Activated gamma-delta T cell treated with Interleukin-2 at 50 U/mL for 16 hours (primary cell): Measurements from ENCODE around the gene BCO2.
"Not testable (repeated sequence)": the region's sequence is repeated elsewhere in the genome, so short reads cannot be mapped to it uniquely, and the experiment has no call there.

ENCODE experiments used
- DNase-seq: peaks from one replicate; pipeline ENCODE4 v3.0.0-alpha.2; 2020

BCO2 gene

DNA sequence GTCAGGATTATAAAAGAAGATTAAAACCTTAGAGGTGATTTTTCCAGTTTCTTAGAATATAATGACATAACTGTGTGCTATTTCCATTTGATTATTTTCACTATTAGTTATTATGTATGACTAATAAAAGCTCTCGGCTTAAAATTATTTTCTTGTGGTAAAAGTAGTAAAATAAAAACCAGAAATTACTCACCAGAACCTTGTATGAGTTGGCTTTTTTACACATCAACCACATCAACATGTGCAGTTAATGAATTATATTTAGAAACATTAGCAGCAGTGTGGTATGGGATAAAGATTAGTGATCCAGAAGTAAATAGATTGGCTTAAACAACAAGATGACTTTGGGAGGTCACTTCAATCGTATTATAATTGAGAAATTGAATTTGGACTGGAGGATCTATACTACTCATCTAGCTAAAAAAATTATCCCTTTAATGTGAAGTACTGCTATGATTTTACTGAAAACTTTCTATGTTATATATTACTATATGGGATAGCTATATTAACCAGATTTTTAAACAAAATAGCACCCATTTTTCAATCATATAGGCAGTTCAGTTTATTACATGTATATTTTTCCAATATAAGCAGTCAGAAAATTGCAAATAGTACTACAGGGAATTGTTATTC lies 2.8 kb upstream of the BCO2 start:
- no peak for DNase-seq

DNA sequence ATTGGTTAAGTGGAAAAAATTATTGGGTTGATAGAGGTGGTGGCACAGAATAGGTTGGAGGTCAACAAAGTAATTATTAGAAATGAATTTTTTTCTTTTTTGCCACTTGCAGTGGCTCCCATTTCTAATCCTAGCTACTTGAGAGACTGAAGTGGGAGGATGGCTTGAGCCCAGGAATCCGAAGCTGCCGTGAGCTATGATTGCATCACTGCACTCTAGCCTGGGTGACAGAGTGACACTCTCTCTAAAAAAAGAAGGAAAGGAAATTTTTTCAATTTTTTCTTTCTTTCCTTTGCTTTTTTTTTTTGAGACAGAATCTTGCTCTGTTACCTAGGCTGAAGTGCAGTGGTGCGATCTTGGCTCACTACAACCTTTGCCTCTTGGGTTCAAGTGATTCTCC lies 2.2 kb upstream of the BCO2 start:
- no peak for DNase-seq

DNA sequence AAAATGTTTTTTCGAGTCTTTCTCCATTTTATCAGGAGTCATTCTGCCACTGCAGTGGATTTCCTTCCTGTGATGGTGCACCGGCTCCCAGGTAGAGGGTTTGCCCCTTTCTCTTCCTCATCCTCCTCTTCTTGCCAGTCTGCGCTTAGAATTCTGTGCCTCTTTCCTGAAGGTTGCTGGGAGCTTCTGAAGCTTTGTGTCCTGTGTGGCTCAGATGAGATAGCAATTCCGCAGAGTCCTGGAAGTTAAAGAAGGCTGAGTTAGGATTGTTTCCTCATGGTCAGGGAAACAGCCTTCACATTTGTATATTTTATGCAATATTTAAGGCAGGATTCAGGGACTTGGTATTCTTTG lies 264 bp downstream of the BCO2 start:
- DNase-seq, result no peak

DNA sequence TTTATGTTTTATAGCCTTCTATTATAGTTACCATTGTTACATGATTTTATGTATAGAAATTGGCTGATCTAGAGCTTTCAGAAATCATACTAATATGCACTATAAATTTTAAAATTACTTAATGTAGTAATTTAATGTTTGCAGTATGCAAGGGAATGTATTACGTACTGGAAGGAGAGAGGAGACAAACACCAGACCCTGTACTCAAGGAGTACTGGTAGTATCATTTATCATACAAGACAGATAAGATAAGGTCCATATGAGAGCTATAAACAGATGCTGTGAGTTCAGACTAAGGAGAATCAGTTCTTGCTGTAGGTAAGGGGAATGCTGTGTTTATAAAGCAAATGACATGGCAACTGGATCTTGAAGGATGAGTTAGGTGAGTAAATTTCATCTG lies 765 bp downstream of the BCO2 start:
- no peak for DNase-seq

DNA sequence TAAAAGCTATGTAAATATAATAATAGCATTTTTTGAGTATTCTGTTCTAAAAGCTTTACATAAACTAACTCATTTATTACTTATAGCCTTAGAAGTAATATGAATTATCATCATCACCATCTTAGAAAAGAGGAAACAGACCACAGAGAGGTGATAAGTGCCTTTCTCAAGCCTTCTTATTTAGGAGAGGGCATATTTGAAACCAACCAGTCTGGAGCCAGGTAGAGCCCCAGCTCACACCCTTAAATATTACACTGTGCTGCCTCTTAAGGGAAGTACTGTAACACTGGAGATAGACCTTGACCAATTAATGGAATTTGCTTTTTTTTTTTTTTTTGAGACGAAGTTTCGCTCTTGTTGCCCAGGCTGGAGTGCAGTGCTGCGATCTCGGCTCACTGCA lies 2.3 kb downstream of the BCO2 start:
- DNase-seq, result no peak

DNA sequence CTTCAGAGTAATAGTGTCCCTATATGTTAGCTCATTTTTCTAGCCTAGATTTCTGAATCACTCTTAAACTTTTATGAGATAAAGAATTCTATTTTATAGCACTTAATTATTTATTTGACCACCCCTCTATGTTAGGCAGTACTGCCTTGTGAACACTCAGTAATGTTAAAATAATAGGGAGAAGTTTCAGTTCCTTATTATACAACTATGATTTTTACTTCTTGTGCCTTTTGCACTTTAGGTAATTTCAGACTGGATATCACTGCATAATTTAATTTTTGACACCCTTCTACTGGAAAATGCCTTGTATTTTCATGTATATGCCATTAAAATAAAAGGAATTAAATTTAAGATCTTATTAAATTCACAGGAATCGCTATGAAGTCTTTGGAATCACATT lies 3.1 kb downstream of the BCO2 start:
- DNase-seq, result no peak

DNA sequence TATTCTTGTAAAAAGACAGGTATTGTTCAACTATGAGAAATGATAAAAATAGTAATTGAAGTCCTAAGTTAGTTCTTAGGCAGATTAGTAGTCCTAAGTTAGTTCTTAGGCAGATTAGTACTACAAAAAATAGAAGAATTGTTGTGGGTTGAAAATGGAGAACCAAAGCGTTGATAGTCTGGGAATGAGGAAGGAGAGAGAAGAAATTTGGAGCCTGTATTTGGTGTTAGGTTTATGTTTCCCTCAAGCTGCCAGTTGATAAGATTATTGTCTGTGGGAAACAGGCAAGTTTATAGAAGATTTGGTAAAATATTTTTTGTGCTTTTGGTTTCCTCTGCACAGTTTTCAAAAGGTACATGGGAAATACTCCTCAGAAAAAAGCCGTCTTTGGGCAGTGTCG lies 3.6 kb downstream of the BCO2 start:
- no peak for DNase-seq

DNA sequence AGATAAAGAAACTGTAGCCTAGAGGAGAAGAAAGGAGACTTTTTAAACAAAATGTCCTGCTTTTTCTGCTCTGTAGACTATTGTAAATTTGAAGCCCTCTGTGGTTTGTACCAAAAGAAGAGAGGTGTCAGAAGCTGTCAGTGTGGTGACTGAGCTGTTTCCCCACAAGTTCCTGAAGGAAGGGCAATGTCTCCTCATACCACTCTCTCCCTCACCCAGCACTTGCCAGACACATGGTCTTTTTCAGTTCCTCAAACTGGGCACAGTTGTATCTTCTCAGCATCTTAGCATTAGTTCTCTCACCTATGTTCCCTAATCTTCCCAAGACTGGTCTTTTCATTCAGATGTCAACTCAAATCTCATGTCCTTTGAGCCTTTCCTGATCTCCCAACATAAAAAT lies 4.3 kb downstream of the BCO2 start:
- DNase-seq, result no peak

DNA sequence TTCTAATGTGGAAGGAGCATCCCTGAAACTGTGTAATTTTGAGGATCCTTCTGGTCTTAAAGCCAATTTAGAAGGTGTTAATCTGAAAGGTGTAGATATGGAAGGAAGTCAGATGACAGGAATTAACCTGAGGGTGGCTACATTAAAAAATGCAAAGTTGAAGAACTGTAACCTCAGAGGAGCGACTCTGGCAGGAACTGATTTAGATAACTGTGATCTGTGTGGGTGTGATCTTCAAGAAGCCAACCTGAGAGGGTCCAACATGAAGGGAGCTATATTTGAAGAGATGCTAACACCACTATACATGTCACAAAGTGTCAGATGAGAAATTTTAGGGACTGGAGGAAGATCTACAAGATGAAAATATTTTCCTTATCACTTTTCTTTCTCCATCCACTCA lies 7.6 kb downstream of the BCO2 start:
- no peak for DNase-seq

DNA sequence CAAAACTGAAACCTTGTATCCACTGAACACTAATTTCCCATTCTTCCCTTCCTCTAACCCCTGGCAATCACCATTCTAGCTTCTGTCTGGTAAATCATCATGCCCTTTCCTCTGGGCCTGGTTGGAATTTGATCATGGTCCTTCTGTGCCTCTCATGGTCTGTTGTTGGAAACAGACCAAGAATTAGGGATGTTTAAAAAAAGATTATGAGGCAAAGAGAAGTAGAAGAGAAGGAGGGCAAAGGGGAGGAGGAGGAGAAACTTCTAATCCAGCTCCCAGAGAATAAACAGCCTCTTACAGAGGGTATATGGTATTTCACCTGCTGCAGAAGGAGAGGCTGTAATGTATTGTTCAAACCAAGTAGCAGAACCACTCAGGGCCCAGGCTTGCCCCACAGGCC lies 10.6 kb downstream of the BCO2 start:
- no peak for DNase-seq

DNA sequence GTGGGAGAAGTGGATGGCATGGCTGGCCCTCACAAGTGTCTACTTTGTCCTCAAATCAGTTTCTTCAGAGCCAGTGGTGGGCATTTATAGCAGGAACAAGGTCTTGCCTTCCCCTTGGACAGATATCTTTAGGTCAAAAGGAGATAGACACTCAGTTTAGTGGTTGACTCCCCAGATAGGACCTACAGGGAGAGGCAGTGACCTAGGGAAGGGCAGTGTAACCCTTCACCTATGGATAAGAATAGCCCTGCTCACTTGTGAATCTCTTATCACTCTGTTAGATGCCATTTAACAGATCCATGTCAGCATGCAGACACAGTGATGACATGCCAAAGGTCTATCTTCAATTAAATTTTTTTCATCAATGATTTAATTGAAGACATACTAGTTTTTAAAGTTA lies 11.0 kb downstream of the BCO2 start:
- no peak for DNase-seq

DNA sequence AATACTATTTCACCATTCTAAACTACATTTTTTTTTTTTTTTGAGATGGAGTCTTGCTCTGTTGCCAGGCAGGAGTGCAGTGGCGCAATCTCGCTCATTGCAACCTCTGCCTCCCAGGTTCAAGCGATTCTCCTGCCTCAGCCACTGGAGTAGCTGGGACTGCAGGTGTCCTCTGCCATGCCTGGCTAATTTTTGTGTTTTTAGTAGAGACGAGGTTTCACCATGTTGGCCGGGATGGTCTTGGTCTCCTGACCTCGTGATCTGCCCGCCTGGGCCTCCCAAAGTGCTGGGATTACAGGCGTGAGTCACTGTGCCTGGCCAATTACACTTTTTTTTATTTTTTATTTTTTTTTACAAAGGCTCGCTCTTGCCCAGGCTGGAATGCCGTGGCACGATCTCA lies 19.8 kb downstream of the BCO2 start:
- DNase-seq, result not testable (repeated sequence)

DNA sequence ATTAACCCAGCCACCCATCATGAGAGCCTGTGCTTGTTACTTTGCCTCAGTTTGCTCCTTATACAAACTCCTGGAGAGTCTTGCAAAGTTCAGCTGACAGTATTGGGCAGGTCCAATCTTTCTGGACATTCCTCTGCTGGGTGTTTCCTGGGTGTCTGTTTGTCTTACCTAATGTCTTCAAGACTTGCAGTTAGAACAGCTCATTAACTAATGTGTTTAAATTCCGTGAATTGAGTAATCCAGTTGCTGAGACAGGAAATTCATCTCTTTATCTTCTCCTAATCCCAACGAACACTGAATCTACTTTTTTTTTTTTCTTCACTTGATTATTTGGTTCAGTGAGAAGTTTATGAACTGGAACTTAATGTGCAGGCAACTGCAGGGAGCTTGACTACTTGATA lies 20.6 kb downstream of the BCO2 start:
- no peak for DNase-seq

DNA sequence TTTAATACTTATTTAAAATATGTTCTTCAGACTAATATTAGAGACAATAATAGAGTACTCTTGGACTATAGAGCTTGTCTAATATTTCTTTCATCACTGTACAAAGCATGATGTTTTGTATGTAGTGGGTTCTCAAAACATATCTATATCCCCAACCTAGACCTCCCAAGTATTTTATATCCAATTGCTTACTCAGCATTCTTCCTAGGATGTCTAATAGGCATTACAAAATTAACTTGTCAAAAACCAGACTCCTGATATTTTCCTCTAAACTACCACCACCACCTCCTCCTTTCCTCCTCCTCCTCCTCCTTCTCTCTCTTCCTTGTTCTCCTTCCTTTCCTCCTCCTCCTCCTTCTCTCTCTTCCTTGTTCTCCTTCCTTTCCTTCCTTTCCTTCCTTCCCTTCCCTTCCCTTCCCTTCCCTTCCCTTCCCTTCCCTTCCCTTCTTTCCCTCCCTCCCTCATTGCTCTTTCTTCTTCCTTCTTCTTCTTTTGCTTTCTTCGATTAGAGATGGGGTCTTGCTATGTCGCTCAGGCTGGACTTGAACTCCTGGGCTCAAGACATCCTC lies 21.3 kb downstream of the BCO2 start:
- no peak for DNase-seq

DNA sequence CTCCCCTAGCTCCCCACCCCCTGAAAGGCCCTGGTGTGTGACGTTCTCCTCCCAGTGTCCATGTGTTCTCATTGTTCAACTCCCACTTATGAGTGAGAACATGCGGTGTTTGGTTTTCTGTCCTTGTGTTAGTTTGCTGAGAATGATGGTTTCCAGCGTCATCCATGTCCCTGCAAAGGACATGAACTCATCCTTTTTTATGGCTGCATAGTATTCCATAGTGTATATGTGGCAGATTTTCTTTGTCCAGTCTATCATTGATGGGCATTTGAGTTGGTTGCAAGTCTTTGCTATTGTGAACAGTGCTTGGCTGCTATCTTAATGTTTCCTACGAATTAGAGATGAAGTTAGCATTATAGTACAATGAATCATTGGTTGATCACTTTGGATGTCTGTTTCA lies 23.8 kb downstream of the BCO2 start:
- DNase-seq, result not testable (repeated sequence)

DNA sequence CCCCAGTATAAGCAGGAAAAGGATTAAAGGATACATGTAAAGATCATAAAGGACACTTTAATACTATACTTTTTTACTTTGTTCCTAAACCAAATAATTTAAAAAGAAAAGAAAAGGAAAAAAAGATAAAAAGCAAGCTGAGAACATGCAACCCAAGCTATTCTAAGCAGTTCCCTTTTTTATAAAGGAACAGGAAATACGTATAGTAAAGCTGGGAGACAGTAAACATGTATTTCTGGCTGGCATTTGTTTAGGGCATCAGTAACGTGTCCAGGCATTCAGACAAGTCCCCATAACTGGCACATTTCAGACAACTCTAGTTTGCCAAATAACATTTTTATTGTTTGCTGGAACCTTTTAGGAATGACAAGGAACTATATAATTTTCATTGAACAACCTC lies 24.9 kb downstream of the BCO2 start:
- no peak for DNase-seq

DNA sequence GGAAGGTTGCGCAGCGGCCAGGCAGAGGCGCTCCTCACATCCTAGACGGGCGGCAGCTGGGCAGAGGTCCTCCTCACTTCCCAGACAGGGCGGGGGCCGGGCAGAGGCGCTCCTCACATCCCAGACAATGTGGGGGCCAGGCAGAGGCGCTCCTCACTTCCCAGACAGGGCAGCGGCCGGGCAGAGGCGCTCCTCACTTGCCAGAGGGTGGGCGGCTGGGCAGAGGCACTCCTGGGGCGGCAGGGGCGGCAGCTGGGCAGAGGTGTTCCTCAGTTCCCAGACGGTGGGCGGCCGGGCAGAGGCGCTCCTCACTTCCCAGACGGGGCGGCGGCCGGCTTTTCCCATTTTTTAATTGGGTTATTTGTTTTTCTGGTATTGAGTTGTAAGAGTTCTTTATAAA lies 30.8 kb downstream of the BCO2 start:
- DNase-seq, result no peak

DNA sequence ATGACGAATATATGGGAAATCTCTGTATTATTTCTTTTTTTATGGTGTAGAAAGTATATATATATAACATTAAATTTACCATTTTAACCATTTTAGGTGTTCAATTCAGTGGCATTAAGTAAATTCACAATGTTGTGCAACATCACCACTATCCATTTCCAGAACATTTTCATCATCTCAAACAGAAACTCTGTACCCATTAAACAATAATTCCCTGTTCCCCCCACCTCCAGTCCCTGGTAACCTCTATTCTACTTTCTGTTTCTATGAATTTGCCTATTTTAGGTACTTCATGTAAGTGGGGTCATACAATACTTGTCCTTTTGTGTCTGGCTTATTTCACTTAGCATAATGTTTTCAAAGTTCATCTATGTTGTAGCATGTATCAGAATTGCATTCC lies 35.6 kb downstream of the BCO2 start:
- no peak for DNase-seq

DNA sequence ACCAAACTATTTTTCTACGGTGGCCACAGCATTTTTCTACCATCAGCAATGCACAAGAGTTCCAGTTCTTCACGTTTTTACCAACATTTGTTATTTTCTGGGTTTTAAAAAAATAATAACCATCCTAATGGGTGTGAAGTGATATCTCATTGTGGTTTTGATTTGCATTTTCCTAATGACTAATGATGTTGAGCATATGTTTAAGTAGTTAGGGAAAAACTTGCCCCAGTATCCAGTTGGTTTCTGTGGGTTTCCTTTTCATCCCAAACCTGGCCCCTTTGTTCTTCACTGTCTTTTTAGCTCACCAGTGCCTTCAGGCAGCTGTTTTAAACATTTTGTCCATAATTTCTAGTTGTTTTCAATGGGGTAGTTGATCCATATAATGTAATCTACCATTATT lies 36.2 kb downstream of the BCO2 start:
- no peak for DNase-seq

DNA sequence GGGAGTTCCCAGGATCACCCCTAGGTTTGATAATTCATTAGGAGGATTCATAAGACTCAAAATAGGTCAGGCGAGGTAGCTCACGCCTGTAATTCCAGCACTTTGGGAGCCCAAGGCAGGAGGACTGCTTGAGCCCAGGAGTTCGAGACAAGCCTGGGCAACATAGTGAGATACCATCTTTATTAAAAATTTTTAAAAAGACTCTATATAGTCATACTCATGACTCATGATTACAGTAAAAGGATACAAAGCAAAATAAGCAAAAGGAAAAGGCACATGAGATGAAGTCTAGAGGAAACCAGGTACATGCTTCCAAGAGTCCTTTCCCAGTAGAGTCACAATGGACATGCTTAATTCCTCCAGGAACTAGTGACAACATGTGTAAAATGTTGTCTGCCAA lies 37.0 kb downstream of the BCO2 start:
- no peak for DNase-seq

DNA sequence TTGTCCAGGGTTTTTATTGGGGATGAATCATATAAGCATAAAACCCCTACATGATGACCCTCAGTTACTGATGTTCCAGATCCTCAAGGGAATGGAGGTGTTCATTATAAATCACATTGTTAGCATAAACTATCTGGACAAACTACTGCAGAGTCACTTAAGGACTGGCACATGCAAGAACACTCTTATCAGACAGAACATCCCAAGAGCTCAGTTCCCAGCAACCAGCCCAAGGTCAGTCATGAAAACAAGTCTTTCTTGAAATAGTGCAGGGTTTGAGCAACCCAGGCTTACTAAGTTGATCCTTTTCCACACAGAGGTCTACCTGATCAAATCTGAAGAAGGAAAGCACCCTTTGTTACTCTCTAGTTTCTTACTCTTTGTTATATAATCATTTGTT lies 37.4 kb downstream of the BCO2 start:
- DNase-seq, result no peak

DNA sequence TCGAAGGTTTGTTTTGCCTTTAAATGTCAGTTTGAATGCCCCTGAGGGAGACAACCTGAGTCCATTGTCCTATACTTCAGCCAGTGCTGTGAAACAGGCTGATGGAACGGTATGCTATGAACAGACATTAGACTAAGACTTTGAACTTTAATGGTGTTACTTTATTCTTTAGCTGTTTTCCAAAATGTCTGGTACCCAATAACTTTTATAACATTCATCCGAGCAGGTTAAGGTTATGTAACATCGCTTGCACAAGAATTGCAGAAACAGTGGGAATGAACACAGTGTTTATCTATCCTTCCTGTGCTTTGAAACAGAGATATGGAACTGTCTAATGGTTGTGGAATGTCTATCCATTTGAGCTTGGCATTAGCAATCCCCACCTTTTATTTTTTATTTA lies 38.4 kb downstream of the BCO2 start:
- no peak for DNase-seq

DNA sequence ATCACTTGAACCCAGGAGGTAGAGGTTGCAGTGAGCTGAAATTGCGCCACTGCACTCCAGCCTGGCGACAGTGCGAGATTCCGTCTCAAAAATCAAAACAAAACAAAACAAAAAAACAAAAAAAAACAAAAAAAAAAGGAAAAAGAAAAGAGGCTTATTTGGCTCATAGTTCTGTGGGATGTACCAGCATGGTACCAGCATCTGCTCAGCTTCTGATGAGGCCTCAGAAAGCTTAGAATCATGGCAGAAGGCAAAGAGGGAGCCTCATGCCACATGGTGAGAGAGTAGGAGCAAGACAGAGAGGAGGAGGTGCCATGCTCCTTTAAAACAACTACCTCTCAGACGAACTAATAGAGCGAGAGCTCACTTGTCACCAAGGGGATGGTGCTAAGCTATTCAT lies 40.3 kb downstream of the BCO2 start:
- DNase-seq, result no peak

DNA sequence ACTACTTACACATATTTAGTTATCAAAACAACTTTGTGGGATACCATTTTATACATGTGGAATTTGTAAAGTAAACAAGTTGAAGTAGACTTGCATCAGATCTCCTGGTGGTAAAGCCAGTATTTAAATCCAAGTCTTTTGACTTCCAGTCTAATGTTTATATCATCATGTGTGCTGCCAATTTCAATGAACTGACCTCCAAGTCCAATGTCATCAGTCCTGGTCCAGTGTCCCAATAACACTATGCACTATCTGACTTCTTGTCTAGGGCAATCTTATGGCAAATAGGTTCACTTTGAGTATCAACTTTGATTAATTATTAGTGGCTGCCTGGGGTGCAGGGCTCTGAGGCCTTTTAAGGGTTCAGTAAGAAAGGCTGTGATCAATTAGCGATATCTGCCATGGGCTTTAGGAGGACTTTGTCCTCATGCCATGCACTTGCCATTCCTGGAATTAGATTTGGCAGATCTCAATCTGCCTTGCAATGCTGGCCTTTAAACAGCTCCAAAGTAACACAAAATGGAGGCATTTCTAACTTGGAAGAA lies 41.3 kb downstream of the BCO2 start:
- no peak for DNase-seq

DNA sequence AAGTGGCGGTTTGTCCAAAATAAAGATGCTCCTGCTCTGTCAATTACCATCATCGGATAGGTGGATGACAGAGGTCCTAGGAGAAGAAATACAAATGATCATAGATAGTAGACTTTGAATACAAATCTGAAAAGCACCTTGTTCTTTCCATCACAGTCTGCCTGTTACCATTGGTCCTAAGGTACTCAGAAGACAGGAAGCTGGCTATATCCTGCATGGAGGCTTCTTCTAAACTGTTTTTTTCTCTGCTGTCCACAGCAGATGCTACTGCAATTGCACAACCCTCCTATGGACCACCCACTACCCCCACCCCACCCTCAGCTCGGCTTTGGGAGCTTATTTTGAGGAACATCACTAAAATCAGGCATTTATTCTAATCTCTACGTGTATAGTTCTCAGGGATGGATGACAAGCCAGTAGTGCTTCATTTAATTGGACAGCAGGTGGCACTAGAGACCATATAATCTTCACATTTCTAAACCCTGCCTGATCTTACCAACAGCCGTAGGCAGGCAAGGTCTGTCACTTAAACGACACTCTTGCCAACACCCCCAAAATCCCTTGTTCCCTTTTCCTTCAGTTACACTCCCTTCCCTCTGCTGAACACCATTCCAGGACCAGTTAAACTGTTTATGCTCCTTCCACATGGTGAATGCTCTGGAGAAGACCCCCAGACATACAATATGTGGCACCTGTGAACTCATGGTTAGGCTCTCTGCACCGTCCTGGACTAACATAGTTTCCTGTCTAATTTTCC lies 44.3 kb downstream of the BCO2 start:
- DNase-seq, result peak; percentile 20
